Upper lobe of left lung (tissue), 6 donors: ENCODE data around the gene CDK6. TPM values are rescaled to one million over a fixed set of nuclear protein-coding genes. Genes with fewer than 3 reads are reported as not detected.

Source experiments
- ATAC-seq, 2 donors: fragments of 200-7000 bp; cut with Tn5 transposase; one replicate each; pipeline ENCODE4 v1.9.1; 2022; ENCODE audit warnings: mild to moderate bottlenecking in 2 of 2, moderate library complexity in 2 of 2; ENCODE audit not compliant: low FRiP score in 2 of 2
- DNase-seq, 2 donors: peaks; one replicate each; pipeline ENCODE4 v3.0.0-alpha.2; 2019 to 2020
- H3K27ac ChIP-seq, 4 donors: fragments of 200-600 bp; sonication (generic); one replicate each; pipeline ENCODE4 v1.5.1; 2016 to 2019
- H3K27me3 ChIP-seq, 4 donors: fragments of 200-600 bp; sonication (generic); one replicate each; pipeline ENCODE4 v1.5.1; 2017 to 2019
- H3K36me3 ChIP-seq, 4 donors: fragments of 200-600 bp; sonication (generic); one replicate each; pipeline ENCODE4 v1.5.1; 2016 to 2019
- H3K4me1 ChIP-seq, 4 donors: fragments of 200-600 bp; sonication (generic); one replicate each; pipeline ENCODE4 v1.5.1; 2018 to 2019
- H3K4me3 ChIP-seq, 4 donors: fragments of 200-600 bp; sonication (generic); one replicate each; pipeline ENCODE4 v1.5.1; 2017 to 2019; ENCODE audit warnings: mild to moderate bottlenecking in 2 of 4, moderate library complexity in 1 of 4
- H3K9me3 ChIP-seq, 4 donors: fragments of 200-600 bp; sonication (generic); one replicate each; pipeline ENCODE4 v1.5.1; 2018 to 2019
- CTCF ChIP-seq, 6 experiments: fragments of 450-650 bp in 4 of 6; fragments of 200-600 bp in 2 of 6; sonication (generic) in 2 of 6; IDR thresholded peaks; one replicate each; pipeline ENCODE4 v1.5.1; 2016 to 2019; ENCODE audit warnings: antibody characterized with exemption in 6 of 6
- EP300 ChIP-seq, 4 donors: sonication (generic); formaldehyde crosslinking; IDR thresholded peaks; one replicate each; pipeline ENCODE4 v1.5.1; 2017; ENCODE audit warnings: antibody characterized with exemption in 4 of 4, control low read depth in 2 of 4
- POLR2A ChIP-seq, 4 donors: fragments of 450-650 bp; IDR thresholded peaks; one replicate each; pipeline ENCODE4 v1.5.1; 2016 to 2017; ENCODE audit warnings: antibody characterized with exemption in 4 of 4, mild to moderate bottlenecking in 2 of 4
- POLR2AphosphoS5 ChIP-seq, 2 donors: sonication (generic); formaldehyde crosslinking; IDR thresholded peaks; one replicate each; pipeline ENCODE4 v1.5.1; 2017; ENCODE audit warnings: antibody characterized with exemption in 2 of 2
- WGBS, 2 donors: methylation state at CpG; one replicate each; pipeline ENCODE4 v1.1.5; 2017 to 2018; 5-methylcytosine and 5-hydroxymethylcytosine counted together
- total RNA-seq, 6 donors: library from RNA; depleted of rRNA in 4 of 6; stranded (reverse); fragments of >200 nt in 4 of 6; gene quantifications; one replicate each; pipeline versions ENCODE4 v1.1.0 to v1.2.1, GENCODE V29; 2016 to 2021
- donor health status: DM: no; HTN: no; CAD: no; lungs with moderate emphysema.
- donor health status: DM: no; HTN: yes; CAD: no; lungs with severe emphysema.

CDK6 gene
- total RNA-seq, 6 donors from 2014 or later, result 15.7 to 26.9 (median 19.9) TPM

DNA sequence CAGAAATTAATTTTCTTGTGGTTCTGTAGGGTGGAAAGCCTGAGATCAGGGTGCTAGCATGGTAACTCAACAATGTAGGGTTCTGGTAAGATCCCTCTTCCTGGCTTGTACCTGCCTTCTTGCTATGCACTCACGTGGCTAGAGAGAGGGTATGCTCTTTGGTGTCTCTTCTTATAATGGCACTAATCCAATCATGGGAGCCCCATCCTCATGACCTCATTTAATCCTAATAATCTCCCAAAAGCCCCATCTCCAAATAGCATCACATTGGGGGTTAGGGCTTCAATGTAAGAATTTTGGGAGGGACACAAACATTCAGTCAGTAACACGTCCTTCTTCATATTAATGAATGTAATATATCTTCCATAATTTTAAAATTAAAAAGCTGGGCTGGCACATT is 206.6 kb downstream of the CDK6 start:
- TF ChIP-seq POLR2A (IDR thresholded peaks at IDR 0.05) (no peak), POLR2AphosphoS5 (IDR thresholded peaks at IDR 0.05) (no peak), EP300 (IDR thresholded peaks at IDR 0.05) (no peak)
- Histone ChIP-seq H3K4me3 (no peak overlapping the region), H3K4me1 (peaks cover 18 to 36% (median 30%) of the 10 kb centered on the region in 4 donors), H3K9me3 (no peaks in the 10 kb centered on the region), H3K27ac (no peak overlapping the region), H3K36me3 (no peaks in the 10 kb centered on the region), H3K27me3 (no peaks in the 10 kb centered on the region)
- ATAC-seq, result no peak
- DNase-seq, result no peak
- WGBS, 2 donors, result 96 to 98% methylated on average over 2 of the region's 2 CpGs

GRCh38 chr7:92627956-92628355 is 208.4 kb downstream of the CDK6 start:
- no peak for TF ChIP-seq EP300 (IDR thresholded peaks at IDR 0.05)
- TF ChIP-seq POLR2AphosphoS5 (IDR thresholded peaks at IDR 0.05), result no peak
- TF ChIP-seq CTCF (IDR thresholded peaks at IDR 0.05), result no peak
- no peak for TF ChIP-seq POLR2A (IDR thresholded peaks at IDR 0.05)
- ATAC-seq (no peak), DNase-seq (no peak)
- Histone ChIP-seq H3K4me1 (peaks cover 1 to 19% (median 14%) of the 10 kb centered on the region in 4 donors), H3K27ac (no peak overlapping the region), H3K9me3 (no peaks in the 10 kb centered on the region), H3K27me3 (no peaks in the 10 kb centered on the region), H3K4me3 (no peak overlapping the region), H3K36me3 (no peaks in the 10 kb centered on the region)
- 97 to 98% methylated on average over 4 of the region's 4 CpGs for WGBS, 2 donors

DNA sequence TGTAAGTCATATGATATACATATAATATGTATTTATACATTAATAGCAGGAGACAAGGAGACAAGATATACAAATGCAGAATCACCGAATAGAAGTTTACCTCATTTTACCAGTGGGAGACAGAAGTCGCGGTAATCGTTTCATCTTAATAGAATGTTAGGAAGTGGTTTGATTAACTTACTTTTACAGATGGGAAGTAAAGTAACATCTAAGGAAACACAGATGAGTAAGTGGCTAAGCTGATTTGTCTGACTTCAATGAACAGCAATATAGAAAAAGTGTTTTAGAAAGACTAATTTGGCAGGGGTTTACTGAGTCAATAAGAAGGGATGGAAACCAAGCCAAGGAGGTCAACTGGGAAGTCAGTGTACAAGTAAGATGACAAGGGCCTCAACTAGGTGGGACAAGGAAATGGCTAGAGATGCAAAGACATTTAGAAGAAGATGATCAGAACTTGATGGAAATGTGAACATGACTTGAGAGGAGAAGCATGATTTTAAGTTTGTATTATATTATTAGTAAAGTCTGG is 210.0 kb downstream of the CDK6 start:
- H3K9me3 ChIP-seq, result no peaks in the 10 kb centered on the region
- H3K4me1 ChIP-seq, result peaks cover 3 to 11% (median 6%) of the 10 kb centered on the region in 4 donors
- no peak for DNase-seq
- no peak overlapping the region for H3K4me3 ChIP-seq
- H3K36me3 ChIP-seq, result no peaks in the 10 kb centered on the region
- no peaks in the 10 kb centered on the region for H3K27me3 ChIP-seq
- H3K27ac ChIP-seq, result no peak overlapping the region
- TF ChIP-seq CTCF (IDR thresholded peaks at IDR 0.05), result no peak
- no peak for TF ChIP-seq POLR2A (IDR thresholded peaks at IDR 0.05)
- TF ChIP-seq EP300 (IDR thresholded peaks at IDR 0.05), result no peak
- TF ChIP-seq POLR2AphosphoS5 (IDR thresholded peaks at IDR 0.05), result no peak
- 57 to 66% methylated on average over 4 of the region's 4 CpGs for WGBS, 2 donors
- no peak for ATAC-seq

DNA sequence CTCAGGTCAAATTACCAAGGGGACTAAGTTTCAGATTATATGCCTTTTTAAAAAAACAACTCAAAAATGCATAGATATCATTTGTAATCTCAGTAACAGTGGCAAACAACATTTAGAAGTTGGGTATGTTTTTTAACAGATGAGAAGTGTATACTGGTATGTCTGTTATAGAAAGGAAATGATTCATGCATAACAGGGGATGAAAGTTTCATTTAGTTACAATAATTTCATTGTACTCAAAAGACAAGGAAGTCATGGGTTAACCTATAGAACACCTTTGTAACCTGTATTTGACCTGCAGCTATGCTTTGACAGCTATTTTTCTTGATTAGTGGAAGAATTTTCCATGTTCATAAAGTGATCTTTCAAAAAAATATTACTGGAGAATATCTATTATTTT is 210.8 kb downstream of the CDK6 start:
- Histone ChIP-seq H3K4me3 (no peak overlapping the region), H3K27ac (no peak overlapping the region), H3K36me3 (no peaks in the 10 kb centered on the region), H3K9me3 (no peaks in the 10 kb centered on the region), H3K27me3 (no peaks in the 10 kb centered on the region), H3K4me1 (peaks cover 6 to 17% (median 11%) of the 10 kb centered on the region in 4 donors)
- no peak for DNase-seq
- no peak for TF ChIP-seq POLR2A (IDR thresholded peaks at IDR 0.05)
- no peak for TF ChIP-seq POLR2AphosphoS5 (IDR thresholded peaks at IDR 0.05)
- TF ChIP-seq CTCF (IDR thresholded peaks at IDR 0.05), result no peak
- TF ChIP-seq EP300 (IDR thresholded peaks at IDR 0.05), result no peak
- no peak for ATAC-seq

GRCh38 chr7:92624298-92624996 is 211.9 kb downstream of the CDK6 start:
- ATAC-seq, result no peak
- TF ChIP-seq POLR2A (IDR thresholded peaks at IDR 0.05), result no peak
- TF ChIP-seq EP300 (IDR thresholded peaks at IDR 0.05), result no peak
- TF ChIP-seq POLR2AphosphoS5 (IDR thresholded peaks at IDR 0.05), result no peak
- no peak for TF ChIP-seq CTCF (IDR thresholded peaks at IDR 0.05)
- peaks cover 6 to 17% (median 11%) of the 10 kb centered on the region in 4 donors for H3K4me1 ChIP-seq
- H3K27me3 ChIP-seq, result no peaks in the 10 kb centered on the region
- H3K4me3 ChIP-seq, result no peak overlapping the region
- no peak for DNase-seq
- H3K27ac ChIP-seq, result no peak overlapping the region
- H3K36me3 ChIP-seq, result no peaks in the 10 kb centered on the region
- no peaks in the 10 kb centered on the region for H3K9me3 ChIP-seq
- 98% methylated on average over 2 of the region's 2 CpGs for WGBS, 2 donors
